Measurements from ENCODE around the gene DHRS7B.

GRCh38 chr17:21231533-21231932 lies 104.8 kb downstream of the DHRS7B start:
- TF ChIP-seq POLR2A (IDR thresholded peaks at IDR 0.05) (no peak), CTCF (IDR thresholded peaks at IDR 0.05) (no peak)

All from right lobe of liver (tissue), 4 donors.